PC-3 (cell line): ENCODE results near the gene PDSS2. TPM values are rescaled to one million over a fixed set of nuclear protein-coding genes. Genes with fewer than 3 reads are reported as not detected.

Experiments used
- ATAC-seq: fragments of 200-7000 bp; cut with Tn5 transposase; 2 replicates; pipeline ENCODE4 v1.9.1; 2020; ENCODE audit warnings: mild to moderate bottlenecking, moderate library complexity
- BruUV-seq: library from RNA; stranded (reverse); fragments of 400-500 nt; replicated peaks from 2 replicates; lab custom pipeline; 2021; lab: Mats Ljungman, UMichigan
- CTCF ChIA-PET: fragments of 300-600 bp; sonication (Branson Sonifier 250); formaldehyde crosslinking; loops from one replicate; lab custom pipeline; 2022; ENCODE audit warnings: antibody characterized with exemption; lab: Charles Lee
- POLR2A ChIA-PET: fragments of 300-600 bp; sonication (Branson Sonifier 250); formaldehyde crosslinking; loops from one replicate; lab custom pipeline; 2022; ENCODE audit warnings: antibody characterized with exemption; ENCODE audit not compliant: unreplicated experiment; lab: Charles Lee
- DNase-seq: peaks from one replicate; pipeline ENCODE4 v3.0.0-alpha.2; 2015
- H2AFZ ChIP-seq: fragments of 300-600 bp; sonication (generic); 2 replicates; pipeline ENCODE4 v1.6.0; 2016; ENCODE audit warnings: antibody characterized with exemption, low read length
- H3F3A ChIP-seq: fragments of 300-600 bp; sonication (generic); one replicate; pipeline ENCODE4 v1.6.0; 2017; ENCODE audit warnings: antibody characterized with exemption, low read length, control low read depth, mild to moderate bottlenecking; ENCODE audit not compliant: unreplicated experiment
- H3K27ac ChIP-seq: fragments of 300-600 bp; sonication (generic); 2 replicates; pipeline ENCODE4 v1.5.1; 2016; ENCODE audit warnings: mild to moderate bottlenecking, low read length
- H3K27me3 ChIP-seq: fragments of 300-600 bp; sonication (generic); 2 replicates; pipeline ENCODE4 v1.6.1; 2016; ENCODE audit warnings: low read length, mixed read lengths
- H3K36me3 ChIP-seq: fragments of 300-600 bp; sonication (generic); 2 replicates; pipeline ENCODE4 v1.6.1; 2016; ENCODE audit warnings: low read depth, mixed run types, low read length, mixed read lengths
- H3K4me1 ChIP-seq: fragments of 300-600 bp; sonication (generic); 2 replicates; pipeline ENCODE4 v1.5.1; 2016; ENCODE audit warnings: low read length; ENCODE audit not compliant: insufficient read depth
- H3K4me2 ChIP-seq: fragments of 300-600 bp; sonication (generic); 2 replicates; pipeline ENCODE4 v1.6.0; 2016; ENCODE audit warnings: low read length
- H3K4me3 ChIP-seq: fragments of 300-600 bp; sonication (generic); 2 replicates; pipeline ENCODE4 v1.5.1; 2016; ENCODE audit warnings: mild to moderate bottlenecking, low read length, mixed read lengths
- H3K79me2 ChIP-seq: fragments of 300-600 bp; sonication (generic); 2 replicates; pipeline ENCODE4 v1.6.1; 2017; ENCODE audit warnings: low read length, mixed read lengths
- H3K9ac ChIP-seq: fragments of 300-600 bp; sonication (generic); 2 replicates; pipeline ENCODE4 v1.6.0; 2016; ENCODE audit warnings: mild to moderate bottlenecking, low read length
- H3K9me2 ChIP-seq: fragments of 300-600 bp; sonication (generic); replicated peaks from 2 replicates; pipeline ENCODE4 v1.6.1; 2016; ENCODE audit warnings: mixed run types, low read length, mixed read lengths
- H3K9me3 ChIP-seq: fragments of 300-600 bp; sonication (generic); 2 replicates; pipeline ENCODE4 v1.6.1; 2016; ENCODE audit warnings: low read length, mixed read lengths
- H4K20me1 ChIP-seq: fragments of 300-600 bp; sonication (generic); 2 replicates; pipeline ENCODE4 v1.6.1; 2016; ENCODE audit warnings: low read length, mixed read lengths
- EZH2 ChIP-seq: fragments of 300-600 bp; sonication (generic); IDR thresholded peaks from one replicate; pipeline ENCODE4 v1.6.1; 2017; ENCODE audit warnings: antibody characterized with exemption, mild to moderate bottlenecking, low read length; ENCODE audit not compliant: unreplicated experiment
- EZH2phosphoT487 ChIP-seq: fragments of 300-600 bp; sonication (generic); IDR thresholded peaks from 2 replicates; pipeline ENCODE4 v1.6.1; 2018; ENCODE audit warnings: mild to moderate bottlenecking, antibody characterized with exemption, low read length, borderline replicate concordance
- intact Hi-C: fragments of 100-400 bp; cut with micrococcal nuclease; formaldehyde crosslinking; loops from 2 replicates; pipeline ENCODE4 v1.9.0; 2023
- total RNA-seq: library from RNA; depleted of rRNA; stranded (reverse); fragments of >200 nt; gene quantifications from 2 replicates; pipeline ENCODE4 v1.2.3, GENCODE V29; 2014
- TF ChIP-seq, protein P1 (sequence below): fragments of 300-600 bp; sonication (generic); conservative IDR thresholded peaks from 2 replicates; pipeline ENCODE4 v1.5.1; 2017; ENCODE audit warnings: antibody characterized with exemption, low read depth, mild to moderate bottlenecking, low read length

Gene PDSS2
- total RNA-seq, 1 experiment from 2014 or later: 6.6 TPM

DNA sequence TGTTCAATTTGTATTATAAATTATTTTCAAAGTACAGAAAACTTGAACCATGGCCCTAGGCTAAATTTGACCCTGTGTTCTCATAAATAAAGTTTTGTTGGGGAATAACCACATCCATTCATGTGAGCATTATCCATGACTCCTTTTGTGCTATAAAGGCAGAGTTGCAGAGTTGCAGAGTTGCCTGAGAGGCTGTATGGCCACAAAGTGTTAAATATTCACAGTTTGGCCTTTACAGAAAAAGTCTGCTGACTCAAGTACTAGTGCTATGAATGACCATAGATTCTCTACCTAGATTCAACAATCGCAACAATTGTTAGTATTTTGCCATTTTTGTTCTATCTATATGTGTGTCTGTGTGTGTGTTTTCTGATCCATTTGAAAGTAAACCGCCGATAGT is 297.8 kb downstream of the PDSS2 start:
- Histone ChIP-seq H3K79me2 (no peaks in the 10 kb centered on the region), H3K4me1 (no peaks in the 10 kb centered on the region), H3F3A (no peaks in the 10 kb centered on the region), H3K36me3 (no peaks in the 10 kb centered on the region), H2AFZ (no peak overlapping the region), H4K20me1 (no peaks in the 10 kb centered on the region), H3K9me2 (no peaks in the 10 kb centered on the region), H3K9me3 (no peaks in the 10 kb centered on the region), H3K4me3 (no peak overlapping the region), H3K4me2 (no peak overlapping the region), H3K27ac (no peak overlapping the region), H3K27me3 (no peaks in the 10 kb centered on the region), H3K9ac (no peak overlapping the region)
- intact Hi-C loops: no loop called here
- BruUV-seq: no TSS peak
- no peak for ATAC-seq
- CTCF ChIA-PET: no interaction called here
- DNase-seq: no peak
- TF ChIP-seq EZH2: no peak
- TF ChIP-seq, protein P1, sequence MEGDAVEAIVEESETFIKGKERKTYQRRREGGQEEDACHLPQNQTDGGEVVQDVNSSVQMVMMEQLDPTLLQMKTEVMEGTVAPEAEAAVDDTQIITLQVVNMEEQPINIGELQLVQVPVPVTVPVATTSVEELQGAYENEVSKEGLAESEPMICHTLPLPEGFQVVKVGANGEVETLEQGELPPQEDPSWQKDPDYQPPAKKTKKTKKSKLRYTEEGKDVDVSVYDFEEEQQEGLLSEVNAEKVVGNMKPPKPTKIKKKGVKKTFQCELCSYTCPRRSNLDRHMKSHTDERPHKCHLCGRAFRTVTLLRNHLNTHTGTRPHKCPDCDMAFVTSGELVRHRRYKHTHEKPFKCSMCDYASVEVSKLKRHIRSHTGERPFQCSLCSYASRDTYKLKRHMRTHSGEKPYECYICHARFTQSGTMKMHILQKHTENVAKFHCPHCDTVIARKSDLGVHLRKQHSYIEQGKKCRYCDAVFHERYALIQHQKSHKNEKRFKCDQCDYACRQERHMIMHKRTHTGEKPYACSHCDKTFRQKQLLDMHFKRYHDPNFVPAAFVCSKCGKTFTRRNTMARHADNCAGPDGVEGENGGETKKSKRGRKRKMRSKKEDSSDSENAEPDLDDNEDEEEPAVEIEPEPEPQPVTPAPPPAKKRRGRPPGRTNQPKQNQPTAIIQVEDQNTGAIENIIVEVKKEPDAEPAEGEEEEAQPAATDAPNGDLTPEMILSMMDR: no peak
- TF ChIP-seq EZH2phosphoT487: no peak
- POLR2A ChIA-PET: no interaction called here

DNA sequence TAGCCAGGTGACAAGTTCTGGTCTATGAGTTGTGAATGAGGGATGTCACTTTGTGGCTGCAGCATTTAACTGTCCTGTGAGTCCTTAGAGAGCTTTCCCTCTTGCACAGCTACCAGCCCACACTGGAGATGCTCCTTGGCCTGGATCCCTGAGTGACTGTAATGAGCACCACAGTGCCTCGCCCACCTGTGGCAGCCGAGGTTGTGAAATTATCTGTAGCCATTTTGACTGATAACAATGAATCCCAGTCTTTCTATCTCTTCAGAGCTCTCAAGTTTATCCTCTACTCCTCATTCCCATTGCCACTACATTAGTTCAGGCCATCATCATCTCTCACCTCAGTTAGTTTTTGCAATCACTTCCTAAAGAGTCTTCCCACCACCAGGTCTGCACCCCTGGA is 302.7 kb downstream of the PDSS2 start:
- intact Hi-C loops: no loop called here
- no peak for ATAC-seq
- ChIA-PET POLR2A (no interaction called here), CTCF (no interaction called here)
- no peak overlapping the region for H3K9ac ChIP-seq
- no peaks in the 10 kb centered on the region for H3K9me2 ChIP-seq
- H3K79me2 ChIP-seq: no peaks in the 10 kb centered on the region
- no peak overlapping the region for H2AFZ ChIP-seq
- H3K27ac ChIP-seq: no peak overlapping the region
- H3F3A ChIP-seq: no peaks in the 10 kb centered on the region
- H3K4me3 ChIP-seq: no peak overlapping the region
- H3K4me1 ChIP-seq: no peaks in the 10 kb centered on the region
- H4K20me1 ChIP-seq: no peaks in the 10 kb centered on the region
- no peak for DNase-seq
- H3K27me3 ChIP-seq: no peaks in the 10 kb centered on the region
- no peaks in the 10 kb centered on the region for H3K36me3 ChIP-seq
- TF ChIP-seq EZH2phosphoT487: no peak
- TF ChIP-seq, protein P1: no peak
- no peak for TF ChIP-seq EZH2
- H3K4me2 ChIP-seq: no peak overlapping the region
- BruUV-seq: no TSS peak
- no peaks in the 10 kb centered on the region for H3K9me3 ChIP-seq

DNA sequence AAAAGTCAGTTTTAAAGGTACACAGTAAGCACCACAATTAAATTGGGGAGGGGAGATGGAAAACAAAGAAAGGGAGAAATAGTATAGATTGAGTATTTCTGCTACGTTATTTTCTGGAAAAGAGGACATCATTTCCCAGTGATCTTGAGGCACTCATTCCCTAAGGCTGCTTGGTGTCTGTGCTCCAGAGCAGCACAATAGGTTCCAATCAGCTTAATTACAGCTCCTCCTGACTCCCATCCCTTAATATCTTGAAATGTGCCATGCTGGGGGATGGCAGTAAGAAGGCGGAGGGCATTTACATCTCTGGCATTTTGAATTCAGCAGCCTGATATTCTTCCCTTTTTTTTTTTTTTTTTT is 304.6 kb downstream of the PDSS2 start:
- Histone ChIP-seq H3K27ac (no peak overlapping the region), H3F3A (no peaks in the 10 kb centered on the region), H3K4me2 (no peak overlapping the region), H2AFZ (no peak overlapping the region), H4K20me1 (no peaks in the 10 kb centered on the region), H3K27me3 (no peaks in the 10 kb centered on the region), H3K9me2 (no peaks in the 10 kb centered on the region), H3K4me3 (no peak overlapping the region), H3K36me3 (no peaks in the 10 kb centered on the region), H3K79me2 (no peaks in the 10 kb centered on the region), H3K9ac (no peak overlapping the region), H3K9me3 (no peaks in the 10 kb centered on the region), H3K4me1 (no peaks in the 10 kb centered on the region)
- ChIA-PET CTCF (no interaction called here), POLR2A (no interaction called here)
- no peak for DNase-seq
- no TSS peak for BruUV-seq
- intact Hi-C loops: no loop called here
- TF ChIP-seq, protein P1: no peak
- TF ChIP-seq EZH2: no peak
- TF ChIP-seq EZH2phosphoT487: no peak
- no peak for ATAC-seq
